Stimulated activated CD8-positive, alpha-beta memory T cell treated with anti-CD3 and anti-CD28 coated beads, Interleukin-4, amount 100 ng/mL, for 4 hours (primary cell): ENCODE measurements around the gene KMT2E.
"Not testable (repeated sequence)": the region's sequence is repeated elsewhere in the genome, so short reads cannot be mapped to it uniquely, and the experiment has no call there.

Experiments
- DNase-seq, 2 donors: peaks; one replicate each; pipeline ENCODE4 v3.0.0-alpha.2; 2020; ENCODE audit warnings: low read depth in 2 of 2, low spot score in 1 of 2

KMT2E gene

GRCh38 chr7:105027176-105027853 is 13.3 kb downstream of the KMT2E start:
- no peak for DNase-seq

GRCh38 chr7:105028004-105028403 is 14.0 kb downstream of the KMT2E start:
- no peak for DNase-seq

GRCh38 chr7:105028941-105029340 is 14.9 kb downstream of the KMT2E start:
- DNase-seq = not testable (repeated sequence)

- no peak for DNase-seq
These were observed 16.4 kb downstream of the KMT2E start for GRCh38 chr7:105030447-105030846.

GRCh38 chr7:105032553-105033214 is 18.7 kb downstream of the KMT2E start:
- DNase-seq = no peak

GRCh38 chr7:105035349-105035748 is 21.3 kb downstream of the KMT2E start:
- DNase-seq = no peak

GRCh38 chr7:105036217-105037168 is 22.5 kb downstream of the KMT2E start:
- no peak for DNase-seq

- no peak for DNase-seq
These were observed 23.3 kb downstream of the KMT2E start for GRCh38 chr7:105037319-105037718.

- no peak for DNase-seq
These were observed 30.6 kb downstream of the KMT2E start for GRCh38 chr7:105044449-105045070.

GRCh38 chr7:105046414-105046813 is 32.4 kb downstream of the KMT2E start:
- DNase-seq = no peak

- no peak for DNase-seq
These were observed 33.9 kb downstream of the KMT2E start for GRCh38 chr7:105047932-105048331.

- no peak for DNase-seq
These were observed 36.5 kb downstream of the KMT2E start for GRCh38 chr7:105050493-105050892.

GRCh38 chr7:105050899-105051298 is 36.9 kb downstream of the KMT2E start:
- not testable (repeated sequence) for DNase-seq

GRCh38 chr7:105055084-105055483 is 41.1 kb downstream of the KMT2E start:
- no peak for DNase-seq

- no peak for DNase-seq
These were observed 41.6 kb downstream of the KMT2E start for GRCh38 chr7:105055621-105056020.

- DNase-seq = no peak
These were observed 43.5 kb downstream of the KMT2E start for GRCh38 chr7:105057472-105057871.

- no peak for DNase-seq
These were observed 46.4 kb downstream of the KMT2E start for GRCh38 chr7:105060437-105060836.

- DNase-seq = no peak
These were observed 46.9 kb downstream of the KMT2E start for GRCh38 chr7:105060923-105061322.

- DNase-seq = no peak
These were observed 51.1 kb downstream of the KMT2E start for GRCh38 chr7:105065104-105065503.

- DNase-seq = no peak
These were observed 53.7 kb downstream of the KMT2E start for GRCh38 chr7:105067691-105068090.

- no peak for DNase-seq
These were observed 54.9 kb downstream of the KMT2E start for GRCh38 chr7:105068886-105069285.
